Mucosa of gallbladder (tissue), 1 donor: ENCODE measurements around the gene HUS1. TPM values are rescaled to one million over a fixed set of nuclear protein-coding genes. Genes with fewer than 3 reads are reported as not detected.
"Not testable (repeated sequence)": the region's sequence is repeated elsewhere in the genome, so short reads cannot be mapped to it uniquely, and the experiment has no call there.

Experiments
- DNase-seq: peaks from one replicate; pipeline ENCODE4 v3.0.0-alpha.2; 2020; ENCODE audit warnings: low spot score
- total RNA-seq: library from RNA; stranded (reverse); gene quantifications from one replicate; pipeline ENCODE4 v1.2.1, GENCODE V29; 2021
- donor health status: DM: no; HTN: no; CAD: no.

Gene HUS1
- total RNA-seq, 1 donor from 2014 or later: 27.4 TPM

- DNase-seq: not testable (repeated sequence)
These were observed 56.1 kb downstream of the HUS1 start for GRCh38 chr7:47923081-47923875.

- not testable (repeated sequence) for DNase-seq
These were observed 62.9 kb downstream of the HUS1 start for GRCh38 chr7:47916514-47916913.

- no peak for DNase-seq
These were observed 63.8 kb downstream of the HUS1 start for GRCh38 chr7:47915616-47915976.

GRCh38 chr7:47914717-47915615, 64.4 kb downstream of the HUS1 start:
- no peak for DNase-seq

Other genes starting within 250 kb of the HUS1 start
- 0.20 TPM for gene PKD1L1, start 31.1 kb downstream of the HUS1 start, total RNA-seq
- not detected for gene SUN3, start 49.5 kb upstream of the HUS1 start, total RNA-seq
- gene C7orf57, start 55.9 kb upstream of the HUS1 start, total RNA-seq: not detected
- gene UPP1, start 109.7 kb upstream of the HUS1 start, total RNA-seq: 16.8 TPM
- gene ABCA13, start 191.8 kb upstream of the HUS1 start, total RNA-seq: 2.8 TPM